Ovary (tissue), 9 donors: Measurements from ENCODE around the gene ANGEL2. TPM values are rescaled to one million over a fixed set of nuclear protein-coding genes. Genes with fewer than 3 reads are reported as not detected.

Experiments
- DNase-seq, 5 donors: peaks; one replicate each; pipeline ENCODE4 v3.0.0-alpha.2; 2019 to 2020
- H3K27ac ChIP-seq, 2 donors: fragments of 200-600 bp; one replicate each; pipeline versions ENCODE4 v1.5.1 to v1.8.0; 2019 to 2022
- H3K27me3 ChIP-seq: fragments of 200-600 bp; one replicate; pipeline ENCODE4 v1.8.0; 2022
- H3K36me3 ChIP-seq: fragments of 200-600 bp; sonication (generic); one replicate; pipeline ENCODE4 v1.5.1; 2019
- H3K4me1 ChIP-seq: one replicate; pipeline ENCODE4 v1.8.1; 2013; ENCODE audit warnings: mild to moderate bottlenecking, moderate library complexity; ENCODE audit not compliant: insufficient read depth
- H3K4me3 ChIP-seq: fragments of 200-600 bp; sonication (generic); one replicate; pipeline ENCODE4 v1.5.1; 2017
- H3K9me3 ChIP-seq, 2 donors: fragments of 200-600 bp in 1 of 2; sonication (generic) in 1 of 2; one replicate each; pipeline versions ENCODE4 v1.5.1 to v1.8.1; 2013 to 2019; ENCODE audit warnings: mild to moderate bottlenecking in 1 of 2, moderate library complexity in 1 of 2
- CTCF ChIP-seq, 3 donors: fragments of 450-650 bp in 2 of 3; fragments of 200-600 bp in 1 of 3; IDR thresholded peaks; one replicate each; pipeline versions ENCODE4 v1.5.1 to v1.8.0; 2016 to 2022; ENCODE audit warnings: antibody characterized with exemption in 3 of 3, mild to moderate bottlenecking in 1 of 3
- EP300 ChIP-seq: sonication (generic); formaldehyde crosslinking; IDR thresholded peaks from one replicate; pipeline ENCODE4 v1.6.1; 2017; ENCODE audit warnings: antibody characterized with exemption
- POLR2A ChIP-seq: fragments of 450-650 bp; IDR thresholded peaks from one replicate; pipeline ENCODE4 v1.6.1; 2017; ENCODE audit warnings: antibody characterized with exemption, mild to moderate bottlenecking, moderate library complexity
- WGBS, 3 donors: extraction: QIAGEN DNeasy Blood & Tissue Kit in 1 of 3; methylation state at CpG; one replicate each; pipeline versions ENCODE4 v1.1.5 to v1.1.7; 2013 to 2017; 5-methylcytosine and 5-hydroxymethylcytosine counted together
- intact Hi-C, 4 donors: fragments of 100-400 bp; cut with DNase I; formaldehyde crosslinking; loops; one replicate each; pipeline versions ENCODE4 v1.11.0 to v1.15.1; 2022 to 2023
- polyA plus RNA-seq, 2 donors: library from polyadenylated mRNA; stranded (reverse); fragments of 200-250 nt in 1 of 2; fragments of 350-450 nt in 1 of 2; fragmentation: Illumina TruSeq in 1 of 2; extraction: RNeasy Lipid Tissue Mini Kit (QIAGEN cat#74804) in 1 of 2; gene quantifications; one replicate each; pipeline ENCODE4 v1.2.3, GENCODE V29; 2013 to 2014
- total RNA-seq, 7 donors: library from RNA; depleted of rRNA in 2 of 7; stranded (reverse); fragments of >200 nt in 2 of 7; fragmentation: NEBNext Ultra II Directional in 3 of 7; extraction: Animal tissue kit (Norgen Biotek cat#: 25700) in 3 of 7; gene quantifications; one replicate each; pipeline versions ENCODE4 v1.1.0 to v1.2.4, GENCODE V29; 2016 to 2023
- donor health status: DM: no; HTN: no; CAD: no; lungs with moderate emphysema.
- donor health status: DM: no; HTN: no; CAD: no.
- donor health status: Bipolar disorder and iron deficiency.
- donor health status: DM: yes; HTN: yes; CAD: no.
- donor health status: DM: no; HTN: no; CAD: no.
- donor health status: DM: yes; HTN: yes; CAD: no.

The ANGEL2 gene
- total and polyA plus RNA-seq, 9 donors: 18.3 to 51.3 (median 38.6) TPM

- Histone ChIP-seq H3K27ac (no peak overlapping the region), H3K36me3 (no peaks in the 10 kb centered on the region), H3K4me1 (no peaks in the 10 kb centered on the region), H3K27me3 (no peaks in the 10 kb centered on the region), H3K9me3 (no peaks in the 10 kb centered on the region), H3K4me3 (no peak overlapping the region)
- TF ChIP-seq POLR2A: no peak
- TF ChIP-seq CTCF (IDR thresholded peaks at IDR 0.05): no peak
- TF ChIP-seq EP300: no peak
- no peak for DNase-seq
- intact Hi-C loops: no loop called here
- 83 to 91% (median 89%) methylated on average over 16 of the region's 16 CpGs for WGBS, 3 donors
These were observed 37.7 kb downstream of the ANGEL2 start for GRCh38 chr1:212977781-212978645.

- no peaks in the 10 kb centered on the region for H3K4me1 ChIP-seq
- H3K9me3 ChIP-seq: no peaks in the 10 kb centered on the region
- WGBS, 3 donors: 90 to 94% (median 93%) methylated on average over 9 of the region's 9 CpGs
- no peak overlapping the region for H3K4me3 ChIP-seq
- no peak overlapping the region for H3K27ac ChIP-seq
- intact Hi-C loops: no loop called here
- TF ChIP-seq CTCF (IDR thresholded peaks at IDR 0.05) (no peak), EP300 (no peak), POLR2A (no peak)
- DNase-seq: no peak
- H3K36me3 ChIP-seq: no peaks in the 10 kb centered on the region
- no peaks in the 10 kb centered on the region for H3K27me3 ChIP-seq
These were observed 39.1 kb downstream of the ANGEL2 start for GRCh38 chr1:212976586-212976985.

- Histone ChIP-seq H3K27ac (no peak overlapping the region), H3K4me3 (no peak overlapping the region), H3K4me1 (no peaks in the 10 kb centered on the region), H3K9me3 (no peaks in the 10 kb centered on the region), H3K36me3 (no peaks in the 10 kb centered on the region), H3K27me3 (no peaks in the 10 kb centered on the region)
- WGBS, 3 donors: 81 to 87% (median 85%) methylated on average over 10 of the region's 10 CpGs
- TF ChIP-seq EP300: no peak
- TF ChIP-seq CTCF (IDR thresholded peaks at IDR 0.05): no peak
- no peak for TF ChIP-seq POLR2A
- intact Hi-C loops: no loop called here
- no peak for DNase-seq
These were observed 40.4 kb downstream of the ANGEL2 start for GRCh38 chr1:212975111-212975918.

- H3K27me3 ChIP-seq: no peaks in the 10 kb centered on the region
- TF ChIP-seq CTCF (IDR thresholded peaks at IDR 0.05): no peak
- TF ChIP-seq POLR2A: no peak
- no peak for TF ChIP-seq EP300
- DNase-seq: no peak
- no peaks in the 10 kb centered on the region for H3K9me3 ChIP-seq
- WGBS, 3 donors: 85 to 96% (median 88%) methylated on average over 6 of the region's 6 CpGs
- H3K4me3 ChIP-seq: no peak overlapping the region
- no peaks in the 10 kb centered on the region for H3K4me1 ChIP-seq
- no peaks in the 10 kb centered on the region for H3K36me3 ChIP-seq
- no peak overlapping the region for H3K27ac ChIP-seq
- intact Hi-C loops: no loop called here
These were observed 41.0 kb downstream of the ANGEL2 start for GRCh38 chr1:212974711-212975110.
